GM18867 (cell line): Measurements from ENCODE around the gene DNAH9.

ENCODE experiments used
- ATAC-seq: cut with Tn5 transposase; IDR thresholded peaks from one replicate; pipeline ENCODE4 v1.9.1; 2021; ENCODE audit warnings: mild to moderate bottlenecking, moderate library complexity; ENCODE audit not compliant: unreplicated experiment

DNAH9 gene

DNA sequence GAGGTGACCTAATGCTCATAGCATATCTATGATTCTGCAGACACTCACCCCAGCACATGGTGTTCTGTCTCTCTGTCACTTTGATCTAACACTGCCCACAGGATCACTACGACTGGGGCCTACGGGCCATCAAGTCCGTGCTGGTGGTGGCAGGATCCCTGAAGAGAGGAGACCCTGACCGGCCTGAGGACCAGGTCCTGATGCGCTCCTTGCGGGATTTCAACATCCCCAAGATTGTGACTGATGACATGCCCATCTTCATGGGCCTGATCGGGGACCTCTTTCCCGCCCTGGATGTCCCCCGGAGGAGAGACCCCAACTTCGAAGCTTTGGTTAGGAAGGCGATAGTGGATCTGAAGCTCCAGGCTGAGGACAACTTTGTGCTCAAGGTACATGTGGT lies 146.4 kb downstream of the DNAH9 start:
- ATAC-seq: no peak

DNA sequence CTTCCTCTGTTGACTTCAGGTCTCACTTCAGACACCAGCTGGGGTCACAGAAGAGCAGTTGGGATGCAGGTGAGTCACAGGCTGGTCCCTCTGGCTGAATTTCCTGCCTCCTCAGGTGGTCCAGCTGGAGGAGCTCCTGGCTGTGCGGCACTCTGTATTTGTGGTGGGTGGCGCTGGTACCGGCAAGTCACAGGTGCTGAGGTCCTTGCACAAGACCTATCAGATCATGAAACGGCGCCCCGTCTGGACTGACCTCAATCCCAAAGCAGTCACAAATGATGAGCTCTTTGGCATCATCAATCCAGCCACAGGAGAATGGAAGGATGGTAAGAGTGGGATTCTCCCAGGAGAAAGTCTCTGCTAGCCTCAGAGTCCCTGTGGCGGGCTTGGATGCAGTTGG lies 149.2 kb downstream of the DNAH9 start:
- no peak for ATAC-seq

DNA sequence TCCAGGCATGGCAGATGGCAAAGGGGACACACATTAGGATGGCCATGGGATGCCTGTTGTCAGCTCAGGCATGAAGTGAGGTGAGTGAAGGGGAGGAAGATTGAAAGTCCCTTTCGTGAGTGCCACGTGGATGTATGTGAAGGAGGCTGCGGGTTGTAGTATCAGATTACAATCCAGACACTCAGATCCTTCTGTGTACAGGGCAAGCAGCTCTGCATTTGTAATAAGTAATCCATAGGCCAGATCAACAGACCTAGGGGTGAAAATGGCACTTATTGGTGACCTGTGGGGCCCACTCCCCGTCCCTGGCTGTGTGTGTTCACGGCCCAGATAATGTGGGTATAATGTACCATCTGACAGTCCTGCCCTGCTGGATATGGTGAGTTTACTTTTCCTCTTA lies 159.5 kb downstream of the DNAH9 start:
- no peak for ATAC-seq

DNA sequence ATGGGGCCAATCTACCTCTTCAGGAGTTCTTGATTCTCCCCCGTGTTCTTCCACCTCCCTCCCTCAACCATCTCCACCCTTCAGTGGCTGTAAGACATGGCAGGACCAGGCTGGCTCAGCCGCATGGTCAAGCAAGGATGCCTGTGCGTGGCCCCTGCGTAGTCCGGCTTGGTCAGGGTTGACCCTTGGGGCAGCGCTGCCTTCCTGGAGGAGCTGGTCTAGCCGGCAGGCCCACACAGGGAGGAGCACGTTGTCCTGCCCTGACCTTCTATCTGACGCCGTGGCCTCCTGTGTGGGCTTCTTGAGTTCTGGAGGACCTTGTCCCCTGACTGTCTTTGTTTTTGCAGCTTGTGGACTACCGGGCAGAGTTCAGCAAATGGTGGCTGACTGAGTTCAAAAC lies 169.8 kb downstream of the DNAH9 start:
- no peak for ATAC-seq

DNA sequence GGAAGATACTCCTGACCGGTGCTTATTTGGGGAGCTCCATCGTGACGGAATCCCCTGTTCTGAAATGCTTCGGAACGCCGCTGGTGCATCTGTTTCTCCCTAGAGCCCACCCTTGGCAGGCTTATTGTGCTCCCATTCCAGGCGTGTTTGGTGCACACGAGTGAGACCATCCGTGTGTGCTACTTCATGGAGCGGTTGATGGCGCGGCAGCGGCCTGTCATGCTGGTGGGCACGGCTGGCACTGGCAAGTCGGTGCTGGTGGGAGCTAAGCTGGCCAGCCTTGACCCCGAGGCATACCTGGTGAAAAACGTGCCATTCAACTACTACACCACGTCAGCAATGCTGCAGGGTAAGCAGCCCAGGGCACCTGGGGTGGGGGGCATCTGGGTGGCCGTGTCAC lies 170.7 kb downstream of the DNAH9 start:
- ATAC-seq: no peak

DNA sequence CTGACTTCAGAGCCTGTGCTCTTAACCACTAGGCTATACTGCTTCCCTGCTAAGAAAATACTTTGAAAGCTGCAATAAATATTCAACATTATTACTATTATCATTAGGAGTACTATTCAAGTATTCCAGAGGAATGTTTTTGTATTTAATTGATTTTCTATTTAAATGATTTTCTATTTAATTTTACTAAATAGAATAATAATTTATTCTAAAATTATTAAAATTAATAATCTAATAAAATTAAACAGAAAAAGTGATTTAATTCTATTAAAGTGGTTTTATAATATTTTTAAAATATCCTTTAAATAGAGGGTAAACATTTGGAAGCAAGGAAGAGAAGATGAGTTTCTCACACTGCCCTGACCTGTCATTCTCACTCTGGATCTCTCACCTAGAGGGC lies 173.8 kb downstream of the DNAH9 start:
- ATAC-seq: no peak

DNA sequence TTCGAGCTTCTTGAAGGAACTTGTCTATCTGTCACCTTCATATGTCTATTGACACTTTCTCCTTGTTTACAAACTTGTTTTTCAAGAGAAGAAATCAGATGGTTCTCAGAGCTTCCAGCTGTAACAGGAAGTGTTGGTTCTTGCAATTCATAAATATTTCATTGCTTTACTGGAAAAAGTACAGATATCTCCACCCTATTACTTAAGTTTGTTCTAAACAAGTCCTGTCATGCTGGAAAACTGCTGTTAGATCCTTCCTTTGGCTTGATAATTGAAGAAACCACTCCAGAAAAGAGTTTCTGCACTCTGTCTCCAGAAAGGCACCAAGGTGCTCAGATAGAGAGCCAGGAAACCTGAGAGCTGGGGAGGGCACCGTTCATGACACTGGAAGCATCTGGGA lies 181.6 kb downstream of the DNAH9 start:
- no peak for ATAC-seq

DNA sequence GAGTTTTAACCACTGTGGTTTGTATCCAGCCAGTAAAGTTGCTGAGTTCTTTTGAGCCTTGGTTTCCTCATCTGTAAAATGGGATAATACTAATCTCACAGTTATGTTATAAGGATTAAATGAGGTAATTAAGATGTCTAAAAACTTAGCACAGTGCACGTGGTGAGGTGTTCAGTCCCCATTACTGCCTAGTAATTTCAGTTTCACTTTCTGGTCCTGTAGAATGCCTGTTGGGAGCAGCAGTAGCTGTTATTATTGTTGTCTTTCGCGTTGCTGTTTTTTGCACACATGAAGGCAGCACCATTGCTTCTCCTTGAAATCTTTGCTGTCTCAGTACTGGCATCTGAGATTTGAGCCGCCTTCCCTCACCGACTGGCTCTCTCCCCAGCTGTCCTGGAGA lies 182.4 kb downstream of the DNAH9 start:
- no peak for ATAC-seq

DNA sequence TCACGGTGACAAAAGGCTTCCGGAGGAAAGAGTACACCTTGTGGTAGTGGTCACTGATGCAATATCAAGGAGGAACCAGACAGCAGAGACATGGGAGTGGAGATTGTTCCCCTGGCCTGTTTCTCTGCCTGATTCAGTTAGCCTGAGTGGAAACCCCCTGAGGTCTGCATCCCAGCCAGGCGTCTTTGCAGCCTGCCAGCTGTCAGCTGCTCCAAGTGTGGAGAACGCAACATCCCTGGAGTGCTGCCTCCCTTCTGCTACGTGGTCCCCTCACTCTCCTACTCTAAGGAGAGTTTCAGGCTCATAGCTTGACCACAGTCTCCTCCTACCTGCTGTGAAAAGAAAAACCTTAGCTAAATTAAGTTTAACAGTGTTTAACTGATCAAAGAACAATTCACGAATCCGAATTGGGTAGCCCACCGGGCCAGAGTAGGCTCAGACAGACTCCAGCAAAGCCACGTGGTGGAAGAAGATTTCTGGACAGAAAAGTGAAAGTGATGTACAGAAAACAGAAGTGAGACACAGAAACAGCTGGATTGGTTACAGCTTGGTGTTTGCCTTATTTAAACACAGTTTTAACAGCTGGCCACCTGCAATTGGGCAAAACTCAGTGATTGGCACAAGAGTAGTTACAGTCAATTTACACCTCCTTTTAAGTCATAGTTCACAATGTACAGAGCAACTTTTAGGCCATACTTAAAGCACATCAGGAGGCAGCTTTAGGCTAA lies 188.6 kb downstream of the DNAH9 start:
- no peak for ATAC-seq

DNA sequence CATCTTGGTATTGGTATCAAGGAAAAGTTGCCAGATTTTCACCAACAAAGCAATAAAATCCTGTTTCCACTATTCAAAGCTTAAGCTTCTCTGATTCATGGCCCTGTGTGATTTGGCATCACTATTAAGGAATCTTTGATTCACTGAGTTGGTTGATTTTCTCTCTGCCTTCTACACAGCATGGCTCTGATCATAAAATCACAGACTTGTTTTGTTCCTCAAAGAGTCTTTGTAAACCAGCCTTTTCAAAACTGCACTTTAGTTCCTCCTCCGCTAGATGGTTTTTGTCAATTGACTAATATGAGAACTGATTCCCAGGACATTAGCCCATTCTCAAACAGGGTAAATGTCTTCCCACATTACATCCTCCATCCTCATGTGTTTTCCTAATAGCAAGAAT lies 197.6 kb downstream of the DNAH9 start:
- no peak for ATAC-seq

DNA sequence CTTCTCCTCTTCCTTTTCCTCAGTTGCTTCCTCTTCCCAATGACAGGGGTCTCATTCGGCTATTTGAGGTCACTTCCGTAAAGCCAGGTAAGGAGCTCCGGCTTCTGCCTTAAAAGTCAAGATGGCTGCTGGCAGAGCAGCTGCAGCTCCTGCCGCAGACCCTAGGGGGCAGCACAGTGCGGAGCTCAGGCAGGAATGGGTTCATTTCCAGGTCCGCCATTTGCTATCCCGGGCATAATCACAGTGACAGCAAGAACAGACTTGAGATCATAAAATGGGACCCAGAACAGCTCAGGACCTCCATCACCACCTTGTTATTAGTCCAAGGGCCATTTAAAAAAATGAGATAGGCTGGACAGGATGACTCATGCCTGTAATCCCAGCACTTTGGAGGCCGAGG lies 199.5 kb downstream of the DNAH9 start:
- no peak for ATAC-seq

DNA sequence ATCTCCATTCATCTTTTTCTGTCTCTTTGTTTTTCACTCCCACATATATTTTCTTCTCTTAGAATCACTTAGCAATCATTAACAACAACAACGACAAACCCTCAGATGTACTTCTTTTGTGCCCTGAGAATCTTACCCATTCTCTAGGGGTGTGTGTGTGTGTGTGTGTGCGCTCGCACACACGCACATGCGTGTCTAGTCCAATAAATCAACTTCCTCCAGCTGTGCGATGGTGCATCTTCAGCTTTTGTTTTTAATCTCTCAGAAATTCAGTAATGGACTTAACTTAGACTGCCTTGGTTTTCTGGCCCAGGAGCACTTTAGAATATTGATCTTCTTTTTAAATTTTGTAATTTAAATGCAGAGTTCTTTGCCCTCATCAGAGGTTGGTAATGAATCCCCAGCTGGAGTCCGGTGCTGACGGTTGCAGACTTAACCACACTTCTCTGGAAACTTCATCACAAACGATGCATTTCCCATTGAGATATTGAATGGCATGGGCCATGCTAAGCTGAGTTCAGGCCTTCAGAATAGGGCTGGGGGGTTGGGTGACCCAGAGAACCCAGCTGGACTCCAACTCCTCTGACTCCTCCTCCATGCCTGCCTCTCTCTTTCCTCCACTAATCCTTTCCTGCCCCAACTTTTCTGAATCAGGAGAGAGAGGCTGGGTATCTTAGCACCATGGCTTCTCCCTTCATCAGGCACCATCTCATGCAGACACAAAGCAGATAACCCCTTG lies 205.1 kb downstream of the DNAH9 start:
- no peak for ATAC-seq

DNA sequence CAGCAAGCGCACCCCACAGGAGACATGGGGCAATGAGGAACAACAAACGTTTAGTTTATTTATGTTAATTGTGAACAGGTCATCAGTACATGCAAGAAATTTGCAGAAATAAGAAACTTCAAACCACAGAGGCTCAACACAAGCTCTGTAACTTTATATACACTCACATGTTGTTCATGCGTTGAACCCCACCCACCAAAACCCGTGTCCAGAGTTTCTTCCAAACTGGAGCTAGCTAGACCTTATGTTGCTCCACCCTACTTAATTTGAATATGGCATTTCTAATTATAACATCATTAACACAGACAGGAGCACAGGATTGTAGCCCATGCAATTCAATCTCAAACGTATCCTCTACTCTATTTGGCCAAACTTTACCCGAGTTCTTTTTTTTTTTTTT lies 206.9 kb downstream of the DNAH9 start:
- no peak for ATAC-seq

DNA sequence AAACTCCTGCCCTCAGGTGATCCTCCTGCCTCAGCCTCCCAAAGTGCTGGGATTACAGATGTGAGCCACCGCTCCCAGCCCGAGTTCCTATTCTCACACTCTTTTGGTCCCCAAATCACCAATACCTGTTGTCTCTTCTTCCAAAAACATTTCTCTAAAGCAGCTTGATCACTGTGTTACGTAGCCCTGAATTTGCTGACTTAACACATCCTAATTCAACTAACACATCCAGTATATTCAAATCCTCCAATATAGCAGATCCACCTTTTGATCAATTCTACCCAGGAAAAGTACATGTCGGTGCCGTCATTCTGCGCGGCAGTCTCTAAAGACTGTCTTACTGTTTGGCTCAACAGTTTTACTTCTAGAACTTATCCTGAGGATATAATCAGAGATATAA lies 207.7 kb downstream of the DNAH9 start:
- ATAC-seq: no peak

DNA sequence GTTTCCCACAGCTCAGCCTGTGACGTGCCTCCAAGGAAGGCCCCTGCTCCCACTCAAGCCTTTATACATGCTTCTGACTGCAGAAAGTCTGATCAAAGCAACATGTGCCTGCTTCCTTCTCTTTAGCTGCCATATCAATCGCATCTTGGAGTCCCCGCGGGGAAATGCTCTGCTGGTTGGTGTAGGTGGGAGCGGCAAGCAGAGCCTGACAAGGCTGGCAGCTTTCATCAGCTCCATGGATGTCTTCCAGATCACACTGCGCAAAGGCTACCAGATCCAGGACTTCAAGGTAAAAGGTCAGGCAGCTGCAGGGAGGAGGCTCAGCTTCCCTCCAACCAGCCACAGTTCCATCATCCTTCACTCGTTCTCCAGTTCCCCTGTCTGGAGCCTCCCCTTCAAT lies 209.3 kb downstream of the DNAH9 start:
- ATAC-seq: no peak

DNA sequence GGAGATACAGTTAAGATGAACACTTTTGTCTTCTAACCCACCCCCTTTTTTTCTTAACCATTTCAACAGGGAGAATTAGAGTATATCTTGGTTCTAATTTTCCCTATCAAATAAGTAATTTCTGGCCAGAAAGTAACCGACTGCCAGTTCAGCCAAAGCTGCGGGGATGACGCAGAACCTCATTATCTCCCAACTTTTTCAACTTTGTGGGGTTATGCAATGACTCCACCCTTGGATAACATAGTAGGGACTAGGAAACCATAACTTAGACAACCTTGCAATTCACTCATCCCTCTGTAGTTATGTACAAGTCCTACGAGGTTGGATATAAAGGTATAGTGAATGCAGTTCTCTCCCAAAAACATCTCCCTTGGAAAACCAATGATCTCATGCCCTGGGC lies 215.0 kb downstream of the DNAH9 start:
- ATAC-seq: no peak

DNA sequence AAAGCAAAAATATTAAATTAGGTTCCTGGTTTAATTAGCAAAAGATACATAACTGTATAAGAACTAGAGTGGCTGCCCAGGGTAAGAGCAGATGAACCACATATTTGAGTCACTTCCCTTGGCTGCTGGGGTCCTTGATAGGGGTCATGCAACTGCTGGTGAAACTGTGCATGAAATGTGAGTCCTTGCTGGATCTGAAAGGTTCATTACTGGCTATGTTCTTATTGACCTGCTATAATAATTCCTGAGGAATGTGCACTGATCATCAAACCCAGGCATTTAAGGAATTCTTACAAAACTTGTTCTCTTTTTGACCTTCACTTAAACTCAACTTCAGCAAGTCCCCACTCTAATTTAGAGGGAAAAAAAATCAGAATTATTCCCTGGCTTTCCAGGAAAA lies 215.6 kb downstream of the DNAH9 start:
- no peak for ATAC-seq

DNA sequence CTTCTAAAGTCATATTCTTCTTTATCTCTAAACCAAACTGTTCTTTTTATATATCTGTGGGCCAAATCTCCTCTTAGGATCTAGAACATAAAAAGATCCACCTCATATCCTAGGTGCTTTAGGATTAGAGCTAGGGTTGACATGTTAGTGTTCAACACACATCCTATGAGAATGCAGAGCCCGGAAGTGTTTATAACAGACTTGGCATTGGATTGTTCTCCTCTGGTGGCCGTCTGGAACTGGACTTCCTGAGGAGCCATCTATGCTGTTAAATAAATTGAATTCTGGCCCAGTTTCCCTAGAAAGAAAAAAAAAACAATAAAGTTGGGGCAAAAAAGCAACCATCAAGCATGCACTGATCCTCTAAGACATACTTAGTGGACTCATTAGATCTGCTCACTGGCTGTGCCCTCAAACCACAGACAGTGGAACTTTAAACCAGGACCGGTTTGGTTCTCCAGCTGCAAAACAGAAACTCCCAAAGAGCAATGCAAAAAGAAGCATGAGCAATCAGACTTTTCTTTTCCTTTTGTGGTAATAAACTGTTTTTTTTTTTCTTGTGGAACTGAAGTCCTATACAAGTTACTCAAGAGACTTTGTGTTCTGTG lies 216.5 kb downstream of the DNAH9 start:
- ATAC-seq: no peak

DNA sequence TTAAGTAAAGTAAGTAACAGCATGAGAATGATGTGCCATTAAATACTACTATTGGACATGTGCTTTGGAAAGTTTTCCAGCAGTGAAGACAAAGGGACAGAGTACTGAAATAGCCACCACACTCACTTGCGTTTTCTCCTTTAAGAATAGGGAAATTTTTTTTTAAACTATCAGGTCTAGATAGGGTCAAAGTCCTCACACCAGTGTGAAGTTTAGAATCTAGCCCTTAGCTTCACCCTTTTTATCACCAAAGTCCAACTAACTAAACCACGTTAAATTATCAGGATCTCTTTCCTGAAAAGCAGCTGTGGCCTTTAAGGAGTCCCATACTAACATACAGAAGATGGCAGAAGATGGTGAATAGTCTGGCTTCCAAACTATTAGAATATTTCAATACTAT lies 218.1 kb downstream of the DNAH9 start:
- no peak for ATAC-seq

DNA sequence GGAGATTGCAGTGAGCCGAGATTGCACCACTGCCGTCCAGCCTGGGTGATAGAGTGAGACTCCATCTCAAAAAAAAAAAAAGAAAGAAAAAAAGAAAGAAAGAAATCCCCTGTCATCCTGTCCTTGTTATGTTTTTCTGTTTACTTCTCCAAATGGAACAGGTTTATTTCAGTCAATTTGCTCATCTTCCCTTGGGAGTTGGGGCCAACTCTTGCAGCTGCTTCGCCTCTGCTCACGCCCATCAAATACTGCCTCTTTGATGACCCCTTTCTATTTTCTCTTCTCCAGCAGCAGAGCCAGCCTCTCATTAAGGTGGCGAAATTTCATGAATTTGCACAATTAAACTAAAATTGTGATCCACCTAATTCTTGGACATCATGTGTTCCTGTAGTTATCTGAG lies 225.6 kb downstream of the DNAH9 start:
- no peak for ATAC-seq

DNA sequence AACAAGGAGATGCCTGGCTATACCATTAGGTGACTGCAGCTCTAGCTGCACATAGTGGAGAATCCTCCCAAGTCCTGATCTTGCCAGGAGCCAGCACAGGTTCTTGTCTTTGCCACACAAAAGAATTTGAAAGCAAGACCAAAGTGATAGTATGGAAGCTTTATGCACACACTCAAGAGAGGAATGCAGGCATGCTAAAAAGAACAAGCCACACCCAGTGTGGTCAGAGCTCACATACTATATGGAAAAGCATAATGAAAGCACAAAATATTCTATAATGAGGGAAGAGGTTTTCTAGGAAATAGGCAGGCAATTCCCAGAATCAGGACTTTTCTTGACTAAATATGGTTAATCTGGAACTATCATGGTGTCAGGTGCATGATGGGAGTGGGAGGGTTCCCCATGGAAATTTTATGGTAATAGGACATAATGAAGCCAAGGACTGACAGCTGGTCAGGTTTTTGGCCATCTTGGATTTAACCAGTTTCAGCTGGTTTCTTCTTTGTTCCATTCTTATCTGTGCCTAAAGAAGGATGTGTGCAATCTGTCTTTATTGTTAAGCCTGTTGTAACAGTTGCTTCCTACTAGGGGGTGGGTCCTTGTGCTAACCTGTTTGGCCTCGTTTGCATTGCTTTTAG lies 227.4 kb downstream of the DNAH9 start:
- ATAC-seq: no peak
